SK-N-SH treated with all-trans-retinoic acid at 6 μM for 48 hours (cell line): ENCODE results near the gene PPIG.

Source experiments
- ATAC-seq: fragments of 200-7000 bp; cut with Tn5 transposase; 3 replicates; pipeline ENCODE4 v1.9.1; 2020; ENCODE audit warnings: mild to moderate bottlenecking, moderate library complexity
- ARNTL ChIP-seq: fragments of 450-650 bp; formaldehyde crosslinking; IDR thresholded peaks from 2 replicates; pipeline ENCODE4 v1.5.0; 2020; ENCODE audit warnings: low read depth, mild to moderate bottlenecking, moderate library complexity, borderline replicate concordance
- BACH2 ChIP-seq: fragments of 250-450 bp; sonication (Bioruptor Pico); IDR thresholded peaks from 2 replicates; pipeline ENCODE4 v1.9.0; 2021; ENCODE audit warnings: mild to moderate bottlenecking, borderline replicate concordance
- CSDC2 ChIP-seq: fragments of 250-450 bp; sonication (Bioruptor Pico); IDR thresholded peaks from 2 replicates; pipeline ENCODE4 v1.5.0; 2020; ENCODE audit warnings: mild to moderate bottlenecking, moderate library complexity
- ESRRG ChIP-seq: fragments of 250-450 bp; sonication (Bioruptor Pico); IDR thresholded peaks from 2 replicates; pipeline ENCODE4 v1.6.1; 2021; ENCODE audit warnings: mild to moderate bottlenecking
- GLIS3 ChIP-seq: fragments of 250-450 bp; sonication (Bioruptor Pico); IDR thresholded peaks from 2 replicates; pipeline ENCODE4 v1.5.0; 2020; ENCODE audit warnings: mild to moderate bottlenecking, moderate library complexity
- ISL1 ChIP-seq: fragments of 250-450 bp; sonication (Bioruptor Pico); IDR thresholded peaks from 2 replicates; pipeline ENCODE4 v2.1.2; 2022; ENCODE audit warnings: mild to moderate bottlenecking, moderate library complexity
- OSR1 ChIP-seq: fragments of 250-450 bp; sonication (Bioruptor Pico); IDR thresholded peaks from 2 replicates; pipeline ENCODE4 v1.8.0; 2022; ENCODE audit warnings: moderate library complexity, mild to moderate bottlenecking, inconsistent platforms
- PPARA ChIP-seq: fragments of 250-450 bp; sonication (Bioruptor Pico); IDR thresholded peaks from 2 replicates; pipeline ENCODE4 v1.5.0; 2020; ENCODE audit warnings: mild to moderate bottlenecking, borderline replicate concordance
- RARB ChIP-seq: fragments of 250-450 bp; sonication (Bioruptor Pico); IDR thresholded peaks from 2 replicates; pipeline ENCODE4 v1.8.0; 2021; ENCODE audit warnings: mild to moderate bottlenecking, moderate library complexity
- SNAI2 ChIP-seq: fragments of 250-450 bp; sonication (Bioruptor Pico); IDR thresholded peaks from 2 replicates; pipeline ENCODE4 v1.5.0; 2020; ENCODE audit warnings: mild to moderate bottlenecking, moderate library complexity
- TCF4 ChIP-seq: fragments of 250-450 bp; sonication (Bioruptor Pico); IDR thresholded peaks from 2 replicates; pipeline ENCODE4 v1.8.0; 2021; ENCODE audit warnings: mild to moderate bottlenecking, moderate library complexity, borderline replicate concordance
- TOX ChIP-seq: fragments of 250-450 bp; sonication (Bioruptor Pico); IDR thresholded peaks from 2 replicates; pipeline ENCODE4 v1.8.0; 2021; ENCODE audit warnings: mild to moderate bottlenecking, moderate library complexity, borderline replicate concordance
- ZC3H10 ChIP-seq: fragments of 250-450 bp; sonication (Bioruptor Pico); IDR thresholded peaks from 2 replicates; pipeline ENCODE4 v1.5.1; 2021; ENCODE audit warnings: mild to moderate bottlenecking, moderate library complexity
- ZFP3 ChIP-seq: fragments of 250-450 bp; sonication (Bioruptor Pico); IDR thresholded peaks from 2 replicates; pipeline ENCODE4 v1.5.0; 2020; ENCODE audit warnings: mild to moderate bottlenecking, moderate library complexity
- ZFP30 ChIP-seq: fragments of 450-650 bp; formaldehyde crosslinking; IDR thresholded peaks from 2 replicates; pipeline ENCODE4 v1.5.0; 2022; ENCODE audit warnings: mild to moderate bottlenecking, moderate library complexity
- ZNF565 ChIP-seq: fragments of 450-650 bp; formaldehyde crosslinking; conservative IDR thresholded peaks from 2 replicates; pipeline ENCODE4 v1.5.0; 2020; ENCODE audit warnings: low read depth, mild to moderate bottlenecking, moderate library complexity
- ZNF70 ChIP-seq: fragments of 450-650 bp; formaldehyde crosslinking; IDR thresholded peaks from 2 replicates; pipeline ENCODE4 v1.5.0; 2020; ENCODE audit warnings: mild to moderate bottlenecking, moderate library complexity
- ZNF8 ChIP-seq: fragments of 450-650 bp; formaldehyde crosslinking; IDR thresholded peaks from 2 replicates; pipeline ENCODE4 v1.5.0; 2020; ENCODE audit warnings: mild to moderate bottlenecking, moderate library complexity
- TF ChIP-seq, protein P1 (sequence below): fragments of 250-450 bp; sonication (Bioruptor Pico); IDR thresholded peaks from 2 replicates; pipeline ENCODE4 v1.8.0; 2021; ENCODE audit warnings: low read depth, mild to moderate bottlenecking, moderate library complexity, borderline replicate concordance
- TF ChIP-seq, protein P2 (sequence below): fragments of 250-450 bp; sonication (Bioruptor Pico); IDR thresholded peaks from 2 replicates; pipeline ENCODE4 v1.8.0; 2020; ENCODE audit warnings: mild to moderate bottlenecking, moderate library complexity, borderline replicate concordance
- TF ChIP-seq, protein P3 (sequence below): fragments of 250-450 bp; sonication (Bioruptor Pico); IDR thresholded peaks from 2 replicates; pipeline ENCODE4 v1.5.0; 2020; ENCODE audit warnings: mild to moderate bottlenecking, moderate library complexity
- TF ChIP-seq, protein P4 (sequence below): fragments of 250-450 bp; sonication (Bioruptor Pico); IDR thresholded peaks from 2 replicates; pipeline ENCODE4 v1.5.1; 2020; ENCODE audit warnings: low read depth, mild to moderate bottlenecking, moderate library complexity
- TF ChIP-seq, protein P5 (sequence below): fragments of 250-450 bp; sonication (Bioruptor Pico); IDR thresholded peaks from 2 replicates; pipeline ENCODE4 v1.5.1; 2021; ENCODE audit warnings: mild to moderate bottlenecking, moderate library complexity

The PPIG gene

DNA sequence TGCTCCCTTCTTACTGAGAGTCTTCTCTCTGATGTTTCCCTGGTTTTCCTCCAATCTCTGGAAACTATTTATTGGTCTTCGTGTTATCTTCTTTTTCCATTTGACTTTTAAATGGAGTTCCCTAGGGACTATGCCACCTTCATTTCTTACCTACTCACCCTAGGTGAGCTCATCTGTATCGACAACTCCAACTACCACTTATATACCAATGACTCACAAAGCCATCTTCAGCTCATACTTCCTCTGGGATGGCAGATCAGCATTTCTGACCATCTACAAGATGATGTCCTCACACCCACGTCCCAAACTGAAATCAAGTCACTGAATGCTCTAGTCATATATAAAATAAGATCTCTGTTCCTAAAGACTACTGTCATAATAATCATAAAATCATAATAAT is 69.5 kb downstream of the PPIG start:
- no peak for TF ChIP-seq ARNTL (CRISPR knock-in tag)
- TF ChIP-seq, protein P1, sequence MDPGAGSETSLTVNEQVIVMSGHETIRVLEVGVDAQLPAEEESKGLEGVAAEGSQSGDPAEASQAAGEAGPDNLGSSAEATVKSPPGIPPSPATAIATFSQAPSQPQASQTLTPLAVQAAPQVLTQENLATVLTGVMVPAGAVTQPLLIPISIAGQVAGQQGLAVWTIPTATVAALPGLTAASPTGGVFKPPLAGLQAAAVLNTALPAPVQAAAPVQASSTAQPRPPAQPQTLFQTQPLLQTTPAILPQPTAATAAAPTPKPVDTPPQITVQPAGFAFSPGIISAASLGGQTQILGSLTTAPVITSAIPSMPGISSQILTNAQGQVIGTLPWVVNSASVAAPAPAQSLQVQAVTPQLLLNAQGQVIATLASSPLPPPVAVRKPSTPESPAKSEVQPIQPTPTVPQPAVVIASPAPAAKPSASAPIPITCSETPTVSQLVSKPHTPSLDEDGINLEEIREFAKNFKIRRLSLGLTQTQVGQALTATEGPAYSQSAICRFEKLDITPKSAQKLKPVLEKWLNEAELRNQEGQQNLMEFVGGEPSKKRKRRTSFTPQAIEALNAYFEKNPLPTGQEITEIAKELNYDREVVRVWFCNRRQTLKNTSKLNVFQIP, result no peak
- TF ChIP-seq ZNF565 (CRISPR knock-in tag), result no peak
- TF ChIP-seq, protein P2, sequence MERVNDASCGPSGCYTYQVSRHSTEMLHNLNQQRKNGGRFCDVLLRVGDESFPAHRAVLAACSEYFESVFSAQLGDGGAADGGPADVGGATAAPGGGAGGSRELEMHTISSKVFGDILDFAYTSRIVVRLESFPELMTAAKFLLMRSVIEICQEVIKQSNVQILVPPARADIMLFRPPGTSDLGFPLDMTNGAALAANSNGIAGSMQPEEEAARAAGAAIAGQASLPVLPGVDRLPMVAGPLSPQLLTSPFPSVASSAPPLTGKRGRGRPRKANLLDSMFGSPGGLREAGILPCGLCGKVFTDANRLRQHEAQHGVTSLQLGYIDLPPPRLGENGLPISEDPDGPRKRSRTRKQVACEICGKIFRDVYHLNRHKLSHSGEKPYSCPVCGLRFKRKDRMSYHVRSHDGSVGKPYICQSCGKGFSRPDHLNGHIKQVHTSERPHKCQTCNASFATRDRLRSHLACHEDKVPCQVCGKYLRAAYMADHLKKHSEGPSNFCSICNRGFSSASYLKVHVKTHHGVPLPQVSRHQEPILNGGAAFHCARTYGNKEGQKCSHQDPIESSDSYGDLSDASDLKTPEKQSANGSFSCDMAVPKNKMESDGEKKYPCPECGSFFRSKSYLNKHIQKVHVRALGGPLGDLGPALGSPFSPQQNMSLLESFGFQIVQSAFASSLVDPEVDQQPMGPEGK (CRISPR knock-in tag), result no peak
- no peak for TF ChIP-seq ESRRG
- TF ChIP-seq ZC3H10, result no peak
- no peak for TF ChIP-seq ZNF8 (CRISPR knock-in tag)
- TF ChIP-seq ZFP30, result no peak
- no peak for TF ChIP-seq TOX
- TF ChIP-seq, protein P3, sequence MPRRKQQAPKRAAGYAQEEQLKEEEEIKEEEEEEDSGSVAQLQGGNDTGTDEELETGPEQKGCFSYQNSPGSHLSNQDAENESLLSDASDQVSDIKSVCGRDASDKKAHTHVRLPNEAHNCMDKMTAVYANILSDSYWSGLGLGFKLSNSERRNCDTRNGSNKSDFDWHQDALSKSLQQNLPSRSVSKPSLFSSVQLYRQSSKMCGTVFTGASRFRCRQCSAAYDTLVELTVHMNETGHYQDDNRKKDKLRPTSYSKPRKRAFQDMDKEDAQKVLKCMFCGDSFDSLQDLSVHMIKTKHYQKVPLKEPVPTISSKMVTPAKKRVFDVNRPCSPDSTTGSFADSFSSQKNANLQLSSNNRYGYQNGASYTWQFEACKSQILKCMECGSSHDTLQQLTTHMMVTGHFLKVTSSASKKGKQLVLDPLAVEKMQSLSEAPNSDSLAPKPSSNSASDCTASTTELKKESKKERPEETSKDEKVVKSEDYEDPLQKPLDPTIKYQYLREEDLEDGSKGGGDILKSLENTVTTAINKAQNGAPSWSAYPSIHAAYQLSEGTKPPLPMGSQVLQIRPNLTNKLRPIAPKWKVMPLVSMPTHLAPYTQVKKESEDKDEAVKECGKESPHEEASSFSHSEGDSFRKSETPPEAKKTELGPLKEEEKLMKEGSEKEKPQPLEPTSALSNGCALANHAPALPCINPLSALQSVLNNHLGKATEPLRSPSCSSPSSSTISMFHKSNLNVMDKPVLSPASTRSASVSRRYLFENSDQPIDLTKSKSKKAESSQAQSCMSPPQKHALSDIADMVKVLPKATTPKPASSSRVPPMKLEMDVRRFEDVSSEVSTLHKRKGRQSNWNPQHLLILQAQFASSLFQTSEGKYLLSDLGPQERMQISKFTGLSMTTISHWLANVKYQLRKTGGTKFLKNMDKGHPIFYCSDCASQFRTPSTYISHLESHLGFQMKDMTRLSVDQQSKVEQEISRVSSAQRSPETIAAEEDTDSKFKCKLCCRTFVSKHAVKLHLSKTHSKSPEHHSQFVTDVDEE (CRISPR knock-in tag), result no peak
- no peak for TF ChIP-seq BACH2 (CRISPR knock-in tag)
- TF ChIP-seq, protein P4, sequence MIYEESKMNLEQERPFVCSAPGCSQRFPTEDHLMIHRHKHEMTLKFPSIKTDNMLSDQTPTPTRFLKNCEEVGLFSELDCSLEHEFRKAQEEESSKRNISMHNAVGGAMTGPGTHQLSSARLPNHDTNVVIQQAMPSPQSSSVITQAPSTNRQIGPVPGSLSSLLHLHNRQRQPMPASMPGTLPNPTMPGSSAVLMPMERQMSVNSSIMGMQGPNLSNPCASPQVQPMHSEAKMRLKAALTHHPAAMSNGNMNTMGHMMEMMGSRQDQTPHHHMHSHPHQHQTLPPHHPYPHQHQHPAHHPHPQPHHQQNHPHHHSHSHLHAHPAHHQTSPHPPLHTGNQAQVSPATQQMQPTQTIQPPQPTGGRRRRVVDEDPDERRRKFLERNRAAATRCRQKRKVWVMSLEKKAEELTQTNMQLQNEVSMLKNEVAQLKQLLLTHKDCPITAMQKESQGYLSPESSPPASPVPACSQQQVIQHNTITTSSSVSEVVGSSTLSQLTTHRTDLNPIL (CRISPR knock-in tag), result no peak
- no peak for TF ChIP-seq OSR1 (CRISPR knock-in tag)
- no peak for TF ChIP-seq ZFP3 (CRISPR knock-in tag)
- no peak for TF ChIP-seq CSDC2 (CRISPR knock-in tag)
- TF ChIP-seq, protein P5, sequence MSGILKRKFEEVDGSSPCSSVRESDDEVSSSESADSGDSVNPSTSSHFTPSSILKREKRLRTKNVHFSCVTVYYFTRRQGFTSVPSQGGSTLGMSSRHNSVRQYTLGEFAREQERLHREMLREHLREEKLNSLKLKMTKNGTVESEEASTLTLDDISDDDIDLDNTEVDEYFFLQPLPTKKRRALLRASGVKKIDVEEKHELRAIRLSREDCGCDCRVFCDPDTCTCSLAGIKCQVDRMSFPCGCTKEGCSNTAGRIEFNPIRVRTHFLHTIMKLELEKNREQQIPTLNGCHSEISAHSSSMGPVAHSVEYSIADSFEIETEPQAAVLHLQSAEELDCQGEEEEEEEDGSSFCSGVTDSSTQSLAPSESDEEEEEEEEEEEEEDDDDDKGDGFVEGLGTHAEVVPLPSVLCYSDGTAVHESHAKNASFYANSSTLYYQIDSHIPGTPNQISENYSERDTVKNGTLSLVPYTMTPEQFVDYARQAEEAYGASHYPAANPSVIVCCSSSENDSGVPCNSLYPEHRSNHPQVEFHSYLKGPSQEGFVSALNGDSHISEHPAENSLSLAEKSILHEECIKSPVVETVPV (CRISPR knock-in tag), result no peak
- TF ChIP-seq ISL1 (CRISPR knock-in tag), result no peak
- no peak for TF ChIP-seq PPARA (CRISPR knock-in tag)
- TF ChIP-seq GLIS3 (CRISPR knock-in tag), result no peak
- no peak for TF ChIP-seq ZNF70
- no peak for ATAC-seq

DNA sequence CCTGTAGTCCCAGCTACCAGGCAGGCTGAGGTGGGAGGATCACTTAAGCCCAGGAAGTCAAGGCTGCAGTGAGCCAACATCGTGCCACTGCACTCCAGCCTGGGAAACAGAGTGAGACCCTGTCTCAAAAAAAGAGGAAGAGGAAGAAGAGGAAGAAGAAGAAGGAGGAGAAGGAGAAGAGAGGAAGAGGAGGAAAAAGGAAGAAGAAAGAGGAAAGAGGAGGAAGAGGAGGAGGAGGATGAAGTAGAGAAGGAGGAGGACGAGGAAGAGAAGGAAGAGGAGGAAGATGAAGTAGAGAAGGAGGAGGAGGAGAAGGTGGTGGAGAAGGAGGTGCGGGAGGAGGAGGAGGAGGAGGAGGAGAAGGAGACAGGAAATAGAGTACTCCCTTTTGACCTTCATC is 72.0 kb downstream of the PPIG start:
- no peak for ATAC-seq
- TF ChIP-seq ARNTL (CRISPR knock-in tag), result no peak
- TF ChIP-seq, protein P5 (CRISPR knock-in tag), result no peak
- no peak for TF ChIP-seq RARB (CRISPR knock-in tag)
- no peak for TF ChIP-seq ZFP3 (CRISPR knock-in tag)
- TF ChIP-seq ZNF70, result no peak
- TF ChIP-seq ESRRG, result no peak
- TF ChIP-seq, protein P1, result no peak
- TF ChIP-seq ZFP30, result no peak
- TF ChIP-seq TCF4, result no peak
- no peak for TF ChIP-seq GLIS3 (CRISPR knock-in tag)
- TF ChIP-seq PPARA (CRISPR knock-in tag), result no peak
- no peak for TF ChIP-seq OSR1 (CRISPR knock-in tag)
- TF ChIP-seq ZNF8 (CRISPR knock-in tag), result no peak
- no peak for TF ChIP-seq SNAI2
- TF ChIP-seq CSDC2 (CRISPR knock-in tag), result no peak
- TF ChIP-seq, protein P4 (CRISPR knock-in tag), result no peak
- TF ChIP-seq, protein P3 (CRISPR knock-in tag), result no peak
